Activated CD8-positive, alpha-beta T cell treated with anti-CD3 and anti-CD28 coated beads for 36 hours (primary cell): ENCODE results near the gene DNAH6. TPM values are rescaled to one million over a fixed set of nuclear protein-coding genes. Genes with fewer than 3 reads are reported as not detected.
A peak's percentile ranks its signal among the peaks of the same experiment; 100 is the strongest.

Source experiments
- ATAC-seq: fragments of 200-7000 bp; cut with Tn5 transposase; one replicate; pipeline ENCODE4 v1.10.0; 2021; ENCODE audit warnings: mild to moderate bottlenecking, moderate library complexity
- CTCF ChIA-PET: fragments of 350-600 bp; sonication (Branson Sonifier 250); formaldehyde crosslinking; loops from one replicate; lab custom pipeline; 2021; ENCODE audit warnings: antibody characterized with exemption; lab: Charles Lee
- POLR2A ChIA-PET: fragments of 350-600 bp; sonication (Branson Sonifier 250); formaldehyde crosslinking; loops from one replicate; lab custom pipeline; 2021; ENCODE audit warnings: antibody characterized with exemption; lab: Charles Lee
- DNase-seq: peaks from one replicate; pipeline ENCODE4 v3.0.0-alpha.2; 2020
- H3K27ac Mint-ChIP-seq: one replicate; pipeline ENCODE4 v1.8.0; 2021; ENCODE audit warnings: mild to moderate bottlenecking, mixed read lengths
- H3K27me3 Mint-ChIP-seq: one replicate; pipeline ENCODE4 v1.8.0; 2021; ENCODE audit warnings: mixed read lengths
- H3K36me3 Mint-ChIP-seq: one replicate; pipeline ENCODE4 v1.8.0; 2021; ENCODE audit warnings: low read depth, mixed read lengths
- H3K4me1 Mint-ChIP-seq: one replicate; pipeline ENCODE4 v1.8.0; 2021; ENCODE audit warnings: low read depth, mixed read lengths
- H3K4me3 Mint-ChIP-seq: one replicate; pipeline ENCODE4 v1.8.0; 2021; ENCODE audit warnings: mild to moderate bottlenecking, moderate library complexity, mixed read lengths
- H3K9me3 Mint-ChIP-seq: one replicate; pipeline ENCODE4 v1.8.0; 2021; ENCODE audit warnings: mixed read lengths
- CTCF ChIP-seq: fragments of 200-600 bp; IDR thresholded peaks from one replicate; pipeline ENCODE4 v1.8.0; 2022; ENCODE audit warnings: antibody characterized with exemption, mild to moderate bottlenecking
- intact Hi-C: fragments of 100-400 bp; cut with micrococcal nuclease; formaldehyde crosslinking; loops from one replicate; pipeline ENCODE4 v1.10.0; 2022
- total RNA-seq, 2 experiments: library from RNA; stranded (reverse); gene quantifications; one replicate each; pipeline ENCODE4 v1.2.3, GENCODE V29; 2021

DNAH6 gene
- total RNA-seq, 2 experiments from 2014 or later = 0.90 to 1.3 TPM

GRCh38 chr2:84840306-84840705, 324.0 kb downstream of the DNAH6 start:
- Mint-ChIP-seq H3K36me3 (peaks cover 68% of the 10 kb centered on the region), H3K9me3 (peaks cover 13% of the 10 kb centered on the region), H3K27me3 (no peaks in the 10 kb centered on the region), H3K4me1 (peaks cover 80% of the 10 kb centered on the region), H3K4me3 (peak overlapping the region; percentile 61), H3K27ac (peak overlapping the region; percentile 75)
- TF ChIP-seq CTCF = no peak
- ChIA-PET CTCF (interaction anchor here (1.1 to 4.6 kb wide), 3 partner anchors 8 to 86 kb away, joined by 4 to 14 read pairs (median 13); no protein-coding TSS in a partner anchor), POLR2A (interaction anchor here (1.5 to 2.6 kb wide), 3 partner anchors 9 to 40 kb away, joined by 3 to 10 read pairs (median 4); no protein-coding TSS in a partner anchor)
- ATAC-seq (peak; percentile 25), DNase-seq (no peak)
- intact Hi-C loops = loop anchor here (10.0 kb wide), 1 partner anchor 56 kb away; no protein-coding TSS in a partner anchor

- Mint-ChIP-seq H3K9me3 (peaks cover 5% of the 10 kb centered on the region), H3K27me3 (no peaks in the 10 kb centered on the region), H3K27ac (peak overlapping the region; percentile 75), H3K36me3 (peaks cover 58% of the 10 kb centered on the region), H3K4me1 (peaks cover 84% of the 10 kb centered on the region), H3K4me3 (no peak overlapping the region)
- DNase-seq (no peak), ATAC-seq (peak; percentile 5)
- no peak for TF ChIP-seq CTCF
- CTCF ChIA-PET = interaction anchor here (0.8 to 4.6 kb wide), 5 partner anchors 8 to 96 kb away, joined by 3 to 14 read pairs (median 6); no protein-coding TSS in a partner anchor
- POLR2A ChIA-PET = interaction anchor here (0.9 to 2.6 kb wide), 5 partner anchors 9 to 84 kb away, joined by 3 to 10 read pairs (median 4); no protein-coding TSS in a partner anchor
- intact Hi-C loops = loop anchor here (10.0 kb wide), 1 partner anchor 57 kb away; no protein-coding TSS in a partner anchor
Measured at GRCh38 chr2:84841577-84841976, 325.3 kb downstream of the DNAH6 start.

- ATAC-seq (peak; percentile 29), DNase-seq (peak; percentile 45)
- intact Hi-C loops = loop anchor here (10.0 kb wide), 1 partner anchor 59 kb away; no protein-coding TSS in a partner anchor
- no peaks in the 10 kb centered on the region for H3K27me3 Mint-ChIP-seq
- POLR2A ChIA-PET = interaction anchor here (0.8 to 2.6 kb wide), 2 partner anchors 13 to 167 kb away, joined by 3 to 18 read pairs; no protein-coding TSS in a partner anchor
- peaks cover 50% of the 10 kb centered on the region for H3K36me3 Mint-ChIP-seq
- peak overlapping the region; percentile 28 for H3K4me3 Mint-ChIP-seq
- TF ChIP-seq CTCF = no peak
- H3K27ac Mint-ChIP-seq = peak overlapping the region; percentile 97
- peaks cover 88% of the 10 kb centered on the region for H3K4me1 Mint-ChIP-seq
- no peaks in the 10 kb centered on the region for H3K9me3 Mint-ChIP-seq
- CTCF ChIA-PET = interaction anchor here (3.0 kb wide), 1 partner anchor 37 kb away, joined by 9 read pairs; the partner anchor contains the start of gene TRABD2A
Measured at GRCh38 chr2:84844141-84844540, 327.8 kb downstream of the DNAH6 start.

GRCh38 chr2:84846041-84846663, 329.9 kb downstream of the DNAH6 start:
- Mint-ChIP-seq H3K4me3 (peak overlapping the region; percentile 48), H3K36me3 (peaks cover 49% of the 10 kb centered on the region), H3K27ac (peak overlapping the region; percentile 97), H3K9me3 (no peaks in the 10 kb centered on the region), H3K4me1 (peaks cover 89% of the 10 kb centered on the region), H3K27me3 (no peaks in the 10 kb centered on the region)
- TF ChIP-seq CTCF = no peak
- DNase-seq (peak; percentile 57), ATAC-seq (peak; percentile 51)
- intact Hi-C loops = loop anchor here (5.0 to 10.0 kb wide), 2 partner anchors 36 to 61 kb away; partner anchors contain the start of gene TRABD2A
- POLR2A ChIA-PET = interaction anchor here (0.7 to 2.6 kb wide), 16 partner anchors 9 to 320 kb away, joined by 3 to 18 read pairs (median 6); partner anchors contain the start of gene TMSB10
- CTCF ChIA-PET = interaction anchor here (0.7 to 3.5 kb wide), 10 partner anchors 9 to 348 kb away, joined by 3 to 19 read pairs (median 4); partner anchors contain the start of gene TRABD2A
